NCI-H774 (cell line): ENCODE results near the gene KITLG.
"Not testable (repeated sequence)": the region's sequence is repeated elsewhere in the genome, so short reads cannot be mapped to it uniquely, and the experiment has no call there.

ENCODE experiments used
- DNase-seq: peaks from one replicate; lab custom pipeline; 2025; lab: John Stamatoyannopoulos, UW

KITLG gene

GRCh38 chr12:88576866-88577265, 3.4 kb downstream of the KITLG start:
- DNase-seq, result no peak

- DNase-seq, result no peak
These were observed 4.8 kb downstream of the KITLG start for GRCh38 chr12:88575361-88575970.

GRCh38 chr12:88574278-88574677, 6.0 kb downstream of the KITLG start:
- DNase-seq, result no peak

GRCh38 chr12:88573583-88573982, 6.7 kb downstream of the KITLG start:
- no peak for DNase-seq

- DNase-seq, result no peak
These were observed 7.3 kb downstream of the KITLG start for GRCh38 chr12:88572781-88573549.

GRCh38 chr12:88571543-88571942, 8.7 kb downstream of the KITLG start:
- no peak for DNase-seq

- no peak for DNase-seq
These were observed 10.2 kb downstream of the KITLG start for GRCh38 chr12:88570103-88570502.

GRCh38 chr12:88566430-88566829, 13.8 kb downstream of the KITLG start:
- no peak for DNase-seq

GRCh38 chr12:88562846-88563582, 17.3 kb downstream of the KITLG start:
- DNase-seq, result no peak

- peak; percentile 20 for DNase-seq
These were observed 18.1 kb downstream of the KITLG start for GRCh38 chr12:88562151-88562550.

GRCh38 chr12:88559772-88560171, 20.5 kb downstream of the KITLG start:
- no peak for DNase-seq

GRCh38 chr12:88559199-88559598, 21.1 kb downstream of the KITLG start:
- no peak for DNase-seq

- no peak for DNase-seq
These were observed 21.9 kb downstream of the KITLG start for GRCh38 chr12:88558340-88558867.

GRCh38 chr12:88556213-88556774, 24.0 kb downstream of the KITLG start:
- no peak for DNase-seq

GRCh38 chr12:88553941-88554658, 26.2 kb downstream of the KITLG start:
- peak; percentile 94 for DNase-seq

GRCh38 chr12:88552610-88553079, 27.6 kb downstream of the KITLG start:
- DNase-seq, result no peak

GRCh38 chr12:88549929-88550328, 30.3 kb downstream of the KITLG start:
- no peak for DNase-seq

- DNase-seq, result not testable (repeated sequence)
These were observed 32.3 kb downstream of the KITLG start for GRCh38 chr12:88547949-88548348.

- DNase-seq, result no peak
These were observed 33.4 kb downstream of the KITLG start for GRCh38 chr12:88546853-88547252.

- no peak for DNase-seq
These were observed 34.0 kb downstream of the KITLG start for GRCh38 chr12:88546226-88546625.
